GM20000 (cell line): Measurements from ENCODE around the gene CARS1.

Source experiments
- DNase-seq: peaks from one replicate; pipeline ENCODE4 v3.0.0; 2012; ENCODE audit warnings: low spot score
- CTCF ChIP-seq: IDR thresholded peaks from 2 replicates; pipeline ENCODE4 v1.5.1; 2012; ENCODE audit warnings: mild to moderate bottlenecking, control low read depth; ENCODE audit errors: extremely low read depth, missing control alignments

Gene CARS1

GRCh38 chr11:3000032-3000961, 56.9 kb downstream of the CARS1 start:
- no peak for DNase-seq
- no peak for TF ChIP-seq CTCF

GRCh38 chr11:2999464-2999998, 57.7 kb downstream of the CARS1 start:
- DNase-seq = no peak
- TF ChIP-seq CTCF = no peak

- DNase-seq = no peak
- no peak for TF ChIP-seq CTCF
Measured at GRCh38 chr11:2998073-2998850, 59.0 kb downstream of the CARS1 start.

GRCh38 chr11:2997406-2997805, 59.8 kb downstream of the CARS1 start:
- DNase-seq = no peak
- no peak for TF ChIP-seq CTCF

GRCh38 chr11:2996976-2997375, 60.2 kb downstream of the CARS1 start:
- DNase-seq = no peak
- TF ChIP-seq CTCF = no peak

- TF ChIP-seq CTCF = no peak
- DNase-seq = no peak
Measured at GRCh38 chr11:2995893-2996554, 61.2 kb downstream of the CARS1 start.
